Activated CD8-positive, alpha-beta memory T cell treated with anti-CD3 and anti-CD28 coated beads, Interleukin-2, amount 50 U/mL, for 24 hours (primary cell): ENCODE measurements around the gene HMGA1.

ENCODE experiments used
- DNase-seq: peaks from one replicate; pipeline ENCODE4 v3.0.0-alpha.2; 2020; ENCODE audit errors: extremely low read depth

Gene HMGA1

GRCh38 chr6:34236443-34237315, at the start of gene HMGA1:
Gene HMGA1, plus strand, starts transcription at chr6:34236873. Its CDS starts 3,908 bp downstream, at chr6:34240781.
- DNase-seq: peak; percentile 68

DNA sequence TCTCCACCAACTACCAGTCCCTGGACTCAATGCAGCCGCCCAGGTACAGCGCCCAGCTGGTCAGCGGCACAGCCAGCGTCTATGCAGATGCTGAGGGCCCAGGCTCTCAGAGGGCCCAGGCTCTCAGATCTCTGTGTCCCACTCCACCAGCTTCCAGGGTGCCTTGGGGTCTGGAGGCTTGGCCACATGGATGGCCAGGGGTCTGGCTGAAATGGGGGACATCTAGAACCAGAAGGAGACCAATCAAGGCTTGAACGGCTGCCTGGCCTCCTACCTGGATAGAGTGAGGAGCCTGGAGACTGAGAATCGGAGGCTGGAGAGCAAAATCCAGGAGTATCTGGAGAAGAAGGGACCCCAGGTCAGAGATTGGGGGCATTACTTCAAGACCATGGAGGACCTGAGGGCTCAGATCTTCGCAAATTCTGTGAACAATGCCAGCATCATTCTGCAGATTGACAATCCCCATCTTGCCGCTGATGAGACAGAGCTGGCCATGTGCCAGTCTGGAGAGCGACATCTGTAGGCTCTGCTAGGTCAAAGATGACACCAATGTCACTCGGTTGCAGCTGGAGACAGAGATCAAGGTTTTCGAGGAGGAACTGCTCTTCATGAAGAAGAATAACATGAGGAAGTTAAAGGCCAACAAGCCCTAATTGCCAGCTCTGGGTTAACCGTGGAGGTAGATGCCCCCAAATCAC, 46.7 kb upstream of the HMGA1 start:
- DNase-seq: no peak

- DNase-seq: no peak
Measured at GRCh38 chr6:34190504-34191122, 46.1 kb upstream of the HMGA1 start.

DNA sequence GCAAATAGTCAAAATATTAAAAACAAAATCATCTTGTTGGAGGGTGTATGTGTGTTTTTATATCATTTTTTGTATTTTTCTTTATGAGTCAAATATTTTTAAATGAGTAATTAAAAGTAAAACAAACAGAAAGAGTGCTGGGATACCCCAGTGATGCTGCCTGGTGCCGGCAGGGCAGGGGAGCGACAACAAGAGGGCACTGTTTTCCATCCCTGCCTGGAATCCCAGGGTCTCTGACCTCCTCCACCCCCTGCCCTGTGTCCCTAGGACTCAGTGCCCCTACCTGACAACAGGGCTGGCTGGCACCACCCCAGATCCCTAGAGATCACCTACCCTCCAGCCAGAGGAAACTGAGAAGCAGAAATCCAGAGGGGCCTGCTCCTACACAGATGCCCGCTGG, 41.9 kb upstream of the HMGA1 start:
- DNase-seq: no peak

DNA sequence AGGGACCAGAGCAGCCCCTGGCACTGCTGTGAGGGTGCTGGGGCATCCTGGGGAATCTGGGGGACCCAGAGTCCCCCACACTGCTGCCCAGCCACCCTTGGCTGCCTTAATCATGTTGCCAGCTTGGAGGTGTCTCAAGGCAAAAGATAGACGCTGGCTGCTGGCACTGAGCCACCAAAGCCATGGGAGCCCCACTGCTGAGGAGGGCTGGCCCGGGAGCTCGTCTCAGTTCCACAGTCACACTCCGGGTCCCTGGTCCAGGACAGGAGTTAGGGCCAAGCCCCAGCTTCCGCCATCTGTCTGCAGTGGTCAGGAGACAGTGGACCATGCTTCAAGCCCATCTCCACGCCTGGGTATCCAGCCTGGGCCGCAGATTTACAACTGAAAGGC, 41.0 kb upstream of the HMGA1 start:
- no peak for DNase-seq

GRCh38 chr6:34196116-34196832, 40.4 kb upstream of the HMGA1 start:
- DNase-seq: peak; percentile 68

DNA sequence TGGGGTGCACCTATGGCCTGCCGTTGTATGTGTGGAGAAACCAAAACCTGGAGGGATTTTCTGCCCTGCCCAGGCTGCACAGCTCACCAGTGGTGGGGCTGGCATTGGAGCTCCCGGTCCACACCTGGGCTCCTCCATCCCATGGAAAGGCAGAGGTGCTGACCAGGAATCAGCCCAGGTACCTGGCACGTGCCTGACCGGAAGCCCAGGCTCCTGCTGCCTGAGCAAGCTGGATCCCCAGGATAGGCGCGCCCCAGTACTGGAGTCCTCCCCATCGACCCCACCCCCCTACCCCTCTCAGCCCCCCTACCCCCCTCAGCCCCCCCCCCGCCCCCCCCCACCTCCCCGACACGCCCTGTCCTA, 39.9 kb upstream of the HMGA1 start:
- DNase-seq: no peak

DNA sequence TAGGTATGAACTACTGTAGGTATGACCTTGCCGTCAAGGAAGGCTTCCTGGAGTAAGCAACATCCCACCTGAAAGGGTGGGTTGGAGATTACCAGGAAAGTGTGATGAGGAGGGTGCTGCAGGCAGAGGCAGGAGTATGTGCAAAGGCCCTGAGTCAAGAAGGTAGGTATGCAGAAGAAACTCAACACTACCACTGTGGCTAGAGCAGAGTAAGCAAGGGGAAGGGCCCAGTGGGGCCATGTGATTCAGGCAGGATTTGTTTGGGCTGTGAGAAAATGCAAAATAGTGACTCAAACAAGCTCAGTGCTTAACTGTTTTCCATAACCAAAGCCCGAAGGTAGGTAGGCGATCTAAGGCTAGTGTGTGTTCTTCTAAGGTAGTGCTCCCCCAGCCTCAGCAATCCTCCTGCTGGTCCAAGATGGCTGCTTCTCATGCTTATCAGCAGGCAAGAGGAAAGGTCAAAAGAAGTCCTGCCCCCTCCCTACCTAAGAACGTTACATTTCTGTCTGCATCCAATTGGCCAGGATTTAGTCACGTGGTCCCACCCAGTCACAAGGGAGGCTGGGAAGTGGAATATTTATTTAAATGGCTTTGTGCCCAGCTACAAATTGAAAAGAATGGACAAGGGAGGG, 36.2 kb upstream of the HMGA1 start:
- no peak for DNase-seq

DNA sequence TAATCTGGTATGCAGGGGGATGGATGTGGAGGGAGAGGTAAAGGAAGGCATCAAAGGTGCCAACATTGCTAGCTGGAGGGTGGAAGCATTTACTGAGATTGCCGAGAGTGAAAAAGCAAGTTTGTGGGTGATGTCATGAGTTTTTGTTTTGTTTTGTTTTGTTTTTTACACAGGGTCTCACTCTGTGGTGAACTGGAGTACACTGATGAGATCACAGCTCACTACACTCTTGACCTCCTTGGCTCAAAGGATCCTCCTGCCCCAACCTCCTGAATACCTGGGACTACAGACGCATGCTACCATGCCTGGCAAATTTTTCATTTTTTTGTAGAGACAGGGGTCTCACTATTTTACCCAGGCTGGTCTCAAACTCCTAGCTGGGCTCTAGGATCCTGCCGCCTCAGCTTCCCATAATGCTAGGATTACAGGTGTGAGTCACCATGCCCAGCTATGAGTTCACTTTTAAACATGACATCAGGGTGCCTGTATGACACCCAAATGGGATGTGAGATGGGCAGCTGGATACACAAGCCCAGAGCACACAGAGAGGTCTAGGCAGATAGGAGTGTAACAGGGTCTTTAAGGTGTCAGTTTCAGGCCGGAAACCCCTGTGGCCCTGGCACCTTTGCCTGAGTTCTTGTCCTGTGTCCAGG, 35.1 kb upstream of the HMGA1 start:
- no peak for DNase-seq

DNA sequence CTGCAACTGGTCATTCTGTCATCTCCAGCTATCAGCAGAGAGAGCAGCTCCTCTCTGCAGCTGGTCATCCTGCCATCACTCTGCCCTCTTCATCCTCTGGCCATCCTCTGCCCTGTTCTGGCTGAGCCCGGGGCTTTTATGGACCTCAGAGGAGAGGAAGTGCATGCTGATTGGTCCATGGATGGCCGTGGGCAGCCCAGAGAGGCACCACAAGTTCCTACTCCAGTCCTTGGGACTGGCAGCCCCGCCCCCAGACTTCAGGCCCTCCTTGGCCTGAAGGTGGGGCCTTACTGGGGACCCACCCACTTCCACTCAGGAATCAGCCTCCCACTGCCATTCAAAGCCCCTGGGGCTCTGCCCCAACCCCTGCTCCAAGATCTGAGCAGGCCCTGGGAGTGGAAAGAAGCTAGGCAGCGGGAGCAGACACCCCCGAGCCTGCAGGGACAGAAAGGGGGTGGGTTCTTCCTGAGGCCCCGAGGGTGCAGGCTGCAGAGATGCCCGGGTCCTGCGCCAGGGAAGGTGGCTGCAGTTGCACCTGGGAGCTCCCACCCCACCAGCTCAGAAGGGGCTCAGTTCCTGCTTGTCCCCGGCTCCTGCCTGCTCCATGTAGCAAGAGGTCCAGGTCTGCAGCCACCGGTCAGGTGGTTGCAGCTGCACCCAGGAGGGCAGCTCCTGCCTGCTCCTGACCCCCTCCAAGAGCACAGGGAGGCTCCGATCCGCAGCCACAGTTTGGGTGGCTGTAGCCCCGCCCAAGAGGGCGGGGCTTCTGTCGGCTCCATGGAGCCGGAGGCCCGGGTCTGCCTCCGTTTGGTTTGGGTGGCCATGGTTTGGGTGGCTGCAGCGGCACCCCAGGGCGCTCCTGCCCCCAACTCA, 34.1 kb upstream of the HMGA1 start:
- no peak for DNase-seq

DNA sequence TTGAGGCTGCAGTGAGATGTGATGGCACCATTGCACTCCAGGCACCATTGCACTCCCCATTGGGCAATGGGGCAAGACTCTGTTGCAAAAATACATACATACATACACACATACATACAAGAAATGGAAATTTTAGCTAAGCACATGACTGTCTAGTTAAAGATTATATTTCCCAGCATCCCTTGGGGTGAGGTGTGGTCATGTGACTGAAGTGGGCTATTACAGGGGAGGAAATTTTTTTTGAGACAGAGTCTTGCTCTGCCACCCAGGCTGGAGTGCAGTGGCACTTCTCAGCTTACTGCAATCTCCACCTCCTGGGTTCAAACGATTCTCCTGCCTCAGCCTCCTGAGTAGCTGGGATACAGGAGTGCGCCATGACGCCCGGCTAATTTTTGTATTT, 32.0 kb upstream of the HMGA1 start:
- no peak for DNase-seq

GRCh38 chr6:34205466-34205865, 31.2 kb upstream of the HMGA1 start:
- no peak for DNase-seq

DNA sequence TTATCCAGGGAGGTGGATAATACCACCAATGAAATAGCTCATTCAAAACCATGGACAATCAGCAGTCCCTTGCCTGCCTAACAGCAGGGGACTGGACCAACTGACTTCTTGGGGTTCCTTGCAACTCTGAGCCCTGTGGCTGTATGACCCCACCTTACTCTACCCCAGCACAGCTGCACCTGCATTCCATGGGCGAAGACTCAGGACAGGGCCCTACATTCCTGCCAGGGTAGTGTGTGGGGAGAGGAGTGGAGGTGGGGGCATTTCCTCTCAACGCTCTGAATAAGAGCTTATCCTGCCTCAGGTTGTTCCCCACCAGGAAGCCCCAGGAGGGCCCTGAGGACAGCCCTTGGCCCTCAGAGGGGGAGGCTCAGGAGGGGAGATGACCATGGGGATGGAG, 30.8 kb upstream of the HMGA1 start:
- DNase-seq: no peak

- no peak for DNase-seq
Measured at GRCh38 chr6:34206726-34207125, 29.9 kb upstream of the HMGA1 start.

DNA sequence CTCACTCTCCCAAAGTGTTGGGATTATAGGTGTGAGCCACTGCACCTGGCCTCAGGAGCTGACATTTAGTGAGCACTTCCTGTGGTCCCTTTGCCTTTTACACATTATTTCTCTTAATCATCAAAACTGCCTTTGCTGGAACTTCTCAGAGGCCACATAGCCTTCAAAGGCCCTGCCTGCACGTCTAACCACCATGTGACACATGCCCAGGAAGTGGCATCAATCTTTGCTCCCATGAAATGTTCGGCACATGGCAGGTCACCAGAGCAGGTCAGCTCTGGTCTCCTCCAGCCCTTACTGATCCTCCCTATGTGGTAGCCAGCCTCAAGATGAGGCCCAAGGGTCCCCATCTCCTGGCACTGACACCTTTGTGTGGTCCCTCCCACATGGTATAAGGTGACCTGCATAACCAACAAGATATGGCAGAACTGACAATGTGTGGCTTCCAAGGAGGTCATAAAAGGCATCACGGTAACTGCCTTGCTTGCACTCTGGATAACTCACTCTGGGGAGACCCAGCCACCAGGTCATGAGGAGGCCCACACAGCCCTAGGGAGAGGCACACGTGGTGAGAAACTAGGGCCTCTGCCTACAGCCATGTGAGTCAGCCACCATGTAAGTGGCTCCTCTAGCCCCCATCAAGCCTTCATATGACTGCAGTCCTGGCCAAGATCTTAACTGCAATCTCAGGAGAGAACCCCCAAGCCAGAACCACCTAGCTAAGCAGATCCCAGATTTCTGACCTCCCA, 28.8 kb upstream of the HMGA1 start:
- no peak for DNase-seq

DNA sequence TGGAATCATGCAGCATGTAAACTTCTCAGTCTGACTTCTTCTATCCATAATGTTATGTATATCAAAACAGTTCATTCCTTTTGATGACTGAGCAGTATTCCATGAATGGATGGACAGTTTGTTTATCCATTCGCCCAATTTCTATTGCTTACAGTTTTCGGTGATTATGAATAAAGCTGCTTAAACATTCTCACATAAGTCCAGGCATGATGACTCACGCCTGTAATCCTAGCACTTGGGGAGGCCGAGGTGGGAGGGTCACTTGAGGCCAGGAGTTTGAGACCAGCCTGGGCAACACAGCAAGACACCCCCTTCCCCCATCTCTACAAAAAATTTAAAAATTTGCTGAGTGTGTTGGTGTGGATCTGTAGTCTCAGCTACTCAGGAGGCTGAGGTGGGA, 22.9 kb upstream of the HMGA1 start:
- no peak for DNase-seq

- DNase-seq: no peak
Measured at GRCh38 chr6:34218691-34219090, 18.0 kb upstream of the HMGA1 start.

GRCh38 chr6:34223381-34223955, 13.2 kb upstream of the HMGA1 start:
- DNase-seq: no peak
